Left lung (tissue), 10 donors: ENCODE results near the gene KIF6. TPM values are rescaled to one million over a fixed set of nuclear protein-coding genes. Genes with fewer than 3 reads are reported as not detected.

ENCODE experiments used
- ATAC-seq: fragments of 200-7000 bp; cut with Tn5 transposase; one replicate; pipeline ENCODE4 v1.9.1; 2020; ENCODE audit warnings: moderate library complexity
- DNase-seq, 4 donors: peaks; one replicate each; pipeline ENCODE4 v3.0.0-alpha.2; 2013 to 2020
- H3K27ac ChIP-seq, 2 donors: fragments of 200-600 bp; sonication (generic) in 1 of 2; one replicate each; pipeline versions ENCODE4 v1.5.0 to v1.8.0; 2020 to 2021
- H3K27me3 ChIP-seq, 2 donors: fragments of 200-600 bp; sonication (generic) in 1 of 2; one replicate each; pipeline versions ENCODE4 v1.5.0 to v1.8.0; 2020 to 2021
- H3K36me3 ChIP-seq, 2 donors: fragments of 200-600 bp; sonication (generic) in 1 of 2; one replicate each; pipeline versions ENCODE4 v1.5.0 to v1.8.0; 2020 to 2021
- H3K4me1 ChIP-seq, 2 donors: fragments of 200-600 bp; one replicate each; pipeline ENCODE4 v1.8.0; 2021
- H3K4me3 ChIP-seq, 2 donors: fragments of 200-600 bp; sonication (generic) in 1 of 2; one replicate each; pipeline versions ENCODE4 v1.5.0 to v1.8.0; 2020 to 2021; ENCODE audit warnings: mild to moderate bottlenecking in 1 of 2
- H3K9me3 ChIP-seq, 2 donors: fragments of 200-600 bp; sonication (generic) in 1 of 2; one replicate each; pipeline versions ENCODE4 v1.5.0 to v1.8.0; 2020 to 2021
- CTCF ChIP-seq, 2 donors: fragments of 200-600 bp; sonication (generic) in 1 of 2; IDR thresholded peaks; one replicate each; pipeline versions ENCODE4 v1.5.0 to v1.8.0; 2021; ENCODE audit warnings: antibody characterized with exemption in 2 of 2
- intact Hi-C, 2 donors: fragments of 100-400 bp; cut with DNase I; formaldehyde crosslinking; loops; one replicate each; pipeline versions ENCODE4 v1.11.2 to v1.14.2; 2022
- polyA plus RNA-seq, 6 donors: library from polyadenylated mRNA; unstranded; fragments of 120-200 nt; gene quantifications; one replicate each; pipeline ENCODE4 v1.2.1, GENCODE V29; 2013; ENCODE audit not compliant: insufficient read length in 6 of 6
- total RNA-seq, 2 donors: library from RNA; stranded (reverse); fragmentation: NEBNext Ultra II Directional; extraction: Animal tissue kit (Norgen Biotek cat#: 25700); gene quantifications; one replicate each; pipeline ENCODE4 v1.2.1, GENCODE V29; 2021
- donor health status: DM: no; HTN: yes; CAD: no.
- donor health status: DM: no; HTN: no; CAD: no.

The KIF6 gene
- total and polyA plus RNA-seq, 8 donors = 0.93 to 4.4 (median 2.8) TPM

GRCh38 chr6:39610221-39610620 is 115.0 kb downstream of the KIF6 start:
- Histone ChIP-seq H3K4me1 (peaks cover 0 to 4% of the 10 kb centered on the region in 2 donors), H3K27ac (peak overlapping the region in 1 of 2 donors; percentile 5), H3K36me3 (no peaks in the 10 kb centered on the region), H3K4me3 (no peak overlapping the region), H3K27me3 (no peaks in the 10 kb centered on the region), H3K9me3 (no peaks in the 10 kb centered on the region)
- DNase-seq = peak in 2 of 4 donors; percentile 59 to 82
- intact Hi-C loops = no loop called here
- TF ChIP-seq CTCF (IDR thresholded peaks at IDR 0.05) = no peak
- peak; percentile 76 for ATAC-seq

GRCh38 chr6:39608652-39609345 is 116.4 kb downstream of the KIF6 start:
- H3K9me3 ChIP-seq = no peaks in the 10 kb centered on the region
- intact Hi-C loops = no loop called here
- no peaks in the 10 kb centered on the region for H3K36me3 ChIP-seq
- H3K4me1 ChIP-seq = peaks cover 0 to 4% of the 10 kb centered on the region in 2 donors
- H3K27ac ChIP-seq = peak overlapping the region in 1 of 2 donors; percentile 58
- no peak for TF ChIP-seq CTCF (IDR thresholded peaks at IDR 0.05)
- no peaks in the 10 kb centered on the region for H3K27me3 ChIP-seq
- H3K4me3 ChIP-seq = no peak overlapping the region
- DNase-seq = no peak
- no peak for ATAC-seq

DNA sequence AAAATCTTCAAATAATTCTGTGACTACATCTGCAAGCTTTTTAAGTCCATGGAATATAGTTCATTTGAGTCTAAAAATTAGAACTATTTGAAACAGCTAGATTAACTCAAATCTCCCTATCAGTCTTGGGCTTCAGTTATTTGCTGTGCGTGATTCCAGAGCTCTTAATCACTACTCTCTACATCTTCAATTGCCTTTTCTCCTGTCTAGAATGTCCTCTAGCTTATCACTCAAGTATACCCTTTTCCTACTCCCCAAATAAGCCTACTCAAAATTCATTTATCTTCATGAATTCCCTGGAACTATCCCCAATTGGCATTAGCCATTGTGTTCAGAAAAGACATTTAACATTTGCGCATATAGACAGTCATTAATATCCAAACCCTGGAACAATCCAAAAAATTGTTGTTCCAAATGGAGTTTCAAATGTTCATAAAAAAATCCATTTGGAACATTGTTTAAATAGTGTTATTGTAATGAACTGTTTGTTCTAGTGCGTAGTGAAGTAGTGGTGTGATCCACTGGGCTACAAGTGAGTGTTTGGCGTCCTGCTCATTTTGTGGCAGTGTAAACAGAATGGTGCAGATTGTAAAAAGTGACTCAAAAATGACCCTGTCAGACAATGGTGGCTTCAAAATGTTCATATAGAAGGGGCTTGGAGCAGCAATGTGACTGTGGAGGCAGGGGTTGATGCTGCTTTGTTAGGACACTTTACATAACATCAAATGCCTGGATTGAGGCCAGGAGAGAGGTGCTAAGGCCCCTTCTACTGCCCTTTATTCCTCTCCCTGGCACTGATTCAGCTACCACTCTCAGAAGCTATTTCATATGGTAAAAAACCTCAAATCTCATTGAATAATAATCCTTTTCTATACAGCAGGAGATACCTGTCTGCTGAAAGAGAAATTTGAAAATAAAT is 122.3 kb downstream of the KIF6 start:
- intact Hi-C loops = no loop called here
- DNase-seq (peak in 3 of 4 donors; percentile 35 to 71 (median 69)), ATAC-seq (peak; percentile 93)
- Histone ChIP-seq H3K9me3 (no peaks in the 10 kb centered on the region), H3K4me1 (no peaks in the 10 kb centered on the region), H3K4me3 (no peak overlapping the region), H3K27me3 (no peaks in the 10 kb centered on the region), H3K36me3 (no peaks in the 10 kb centered on the region), H3K27ac (peak overlapping the region; percentile 7 to 28)
- no peak for TF ChIP-seq CTCF (IDR thresholded peaks at IDR 0.05)

DNA sequence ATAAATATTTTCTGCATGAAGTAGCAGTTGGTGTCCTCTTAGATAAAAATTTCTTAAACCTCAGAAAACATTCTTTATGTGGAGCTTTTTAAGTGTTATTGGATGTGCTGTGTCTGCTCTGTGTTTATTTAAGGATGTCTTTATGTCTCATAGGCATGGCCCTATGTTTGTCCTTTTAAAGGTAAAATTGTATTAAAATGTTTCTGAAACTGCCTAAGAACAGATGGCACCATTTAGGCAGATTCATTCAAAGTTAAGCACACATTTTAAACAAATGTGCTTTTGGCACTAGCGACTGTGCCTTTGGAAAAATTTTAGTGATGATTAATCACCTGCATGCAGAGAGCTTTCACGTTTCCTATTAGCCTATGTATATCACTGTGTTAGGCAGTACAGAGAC is 125.2 kb downstream of the KIF6 start:
- no peak for ATAC-seq
- TF ChIP-seq CTCF (IDR thresholded peaks at IDR 0.05) = no peak

DNA sequence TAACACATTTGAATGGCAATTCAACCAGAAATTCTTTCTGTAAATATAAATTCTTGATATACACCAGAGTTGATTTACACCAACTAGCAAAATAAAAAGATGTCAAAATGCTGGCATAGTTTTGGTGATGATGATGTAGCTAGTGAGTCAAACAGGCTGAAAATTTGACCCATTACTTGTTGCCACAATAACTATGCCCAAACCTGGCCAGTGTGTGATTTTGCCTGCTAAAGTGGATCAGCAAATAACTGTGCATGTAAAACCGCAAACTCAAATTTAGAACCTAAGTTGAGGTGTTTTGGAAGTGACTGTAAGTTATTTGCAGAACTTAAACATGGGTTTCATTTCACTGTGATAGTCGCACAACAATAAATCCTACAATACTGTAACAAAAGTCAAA is 125.9 kb downstream of the KIF6 start:
- no peak overlapping the region for H3K4me3 ChIP-seq
- H3K4me1 ChIP-seq = no peaks in the 10 kb centered on the region
- no peaks in the 10 kb centered on the region for H3K27me3 ChIP-seq
- DNase-seq = no peak
- no peak for TF ChIP-seq CTCF (IDR thresholded peaks at IDR 0.05)
- intact Hi-C loops = no loop called here
- no peak for ATAC-seq
- no peaks in the 10 kb centered on the region for H3K36me3 ChIP-seq
- no peaks in the 10 kb centered on the region for H3K9me3 ChIP-seq
- H3K27ac ChIP-seq = no peak overlapping the region

More for the DNA sequence above, 125.2 kb downstream of the KIF6 start:
- Histone ChIP-seq H3K27me3 (no peaks in the 10 kb centered on the region), H3K4me3 (no peak overlapping the region), H3K27ac (no peak overlapping the region), H3K9me3 (no peaks in the 10 kb centered on the region), H3K36me3 (no peaks in the 10 kb centered on the region), H3K4me1 (no peaks in the 10 kb centered on the region)
- DNase-seq = no peak
- intact Hi-C loops = no loop called here
